GM19455 (cell line): ENCODE data around the gene TRPC6.
"Not testable (repeated sequence)": the region's sequence is repeated elsewhere in the genome, so short reads cannot be mapped to it uniquely, and the experiment has no call there.

Experiments
- ATAC-seq: cut with Tn5 transposase; IDR thresholded peaks from one replicate; pipeline ENCODE4 v1.9.1; 2021; ENCODE audit not compliant: unreplicated experiment

Gene TRPC6

GRCh38 chr11:101523193-101523592 lies 60.6 kb downstream of the TRPC6 start:
- no peak for ATAC-seq

- no peak for ATAC-seq
These were observed 62.0 kb downstream of the TRPC6 start for GRCh38 chr11:101521821-101522220.

- ATAC-seq: no peak
These were observed 67.3 kb downstream of the TRPC6 start for GRCh38 chr11:101516546-101516945.

- no peak for ATAC-seq
These were observed 72.7 kb downstream of the TRPC6 start for GRCh38 chr11:101511065-101511464.

- ATAC-seq: no peak
These were observed 73.2 kb downstream of the TRPC6 start for GRCh38 chr11:101510591-101510990.

DNA sequence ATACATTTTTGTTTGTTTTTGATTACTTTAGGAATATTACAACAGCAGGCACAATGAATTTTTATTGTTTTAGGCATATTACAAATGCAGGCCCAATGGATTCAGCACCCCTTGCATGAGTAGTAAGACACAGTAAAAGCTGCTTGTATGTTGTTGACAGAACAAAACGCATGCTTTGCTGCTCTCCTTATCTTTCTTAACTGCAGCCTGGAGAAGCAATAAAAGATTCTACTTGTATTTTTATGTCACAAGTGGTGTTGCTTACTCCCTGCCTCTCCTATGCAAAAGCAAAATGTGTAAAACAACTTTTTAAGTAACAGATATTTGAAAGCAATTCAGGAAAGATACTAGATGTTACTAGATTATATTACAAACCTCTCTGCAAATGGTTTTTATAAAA lies 73.9 kb downstream of the TRPC6 start:
- no peak for ATAC-seq

- no peak for ATAC-seq
These were observed 75.4 kb downstream of the TRPC6 start for GRCh38 chr11:101508370-101508769.

DNA sequence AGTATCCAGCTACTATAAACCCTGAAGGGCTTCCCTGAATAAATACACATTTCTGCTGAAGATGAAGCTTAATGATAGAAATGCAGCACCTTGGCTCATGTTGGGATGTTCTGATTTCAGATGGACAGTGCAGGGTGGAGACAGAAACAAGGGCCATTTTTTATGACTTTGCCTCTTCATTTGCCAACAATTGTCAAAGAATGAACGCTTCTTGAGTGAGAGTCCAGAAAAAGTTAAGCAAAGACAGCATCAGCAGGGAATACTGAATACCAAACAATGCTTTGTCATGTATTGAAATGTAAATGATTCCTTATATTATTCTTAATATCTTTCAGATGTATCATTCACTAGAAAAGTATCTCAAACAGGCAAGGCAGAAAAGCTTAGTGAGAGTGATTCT lies 84.9 kb downstream of the TRPC6 start:
- no peak for ATAC-seq

GRCh38 chr11:101497291-101497690 lies 86.5 kb downstream of the TRPC6 start:
- no peak for ATAC-seq

DNA sequence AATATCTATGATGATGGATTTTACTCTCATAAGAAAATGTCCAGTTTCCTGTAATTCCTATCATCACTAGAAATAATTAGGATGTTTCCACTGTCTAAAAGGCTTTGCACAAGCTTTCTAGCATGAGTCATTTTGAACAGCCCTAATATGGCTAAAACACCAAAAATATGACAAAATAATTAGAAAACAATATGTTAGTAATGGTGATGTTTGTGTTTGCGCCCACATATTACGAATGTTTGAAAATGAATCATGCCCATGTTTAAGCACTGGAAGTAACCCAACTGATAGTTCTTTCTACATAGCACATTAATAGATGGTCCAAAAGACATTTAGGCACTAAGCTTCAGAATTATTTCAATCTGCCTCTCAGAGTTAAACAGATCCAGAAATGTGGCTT lies 96.0 kb downstream of the TRPC6 start:
- ATAC-seq: no peak

DNA sequence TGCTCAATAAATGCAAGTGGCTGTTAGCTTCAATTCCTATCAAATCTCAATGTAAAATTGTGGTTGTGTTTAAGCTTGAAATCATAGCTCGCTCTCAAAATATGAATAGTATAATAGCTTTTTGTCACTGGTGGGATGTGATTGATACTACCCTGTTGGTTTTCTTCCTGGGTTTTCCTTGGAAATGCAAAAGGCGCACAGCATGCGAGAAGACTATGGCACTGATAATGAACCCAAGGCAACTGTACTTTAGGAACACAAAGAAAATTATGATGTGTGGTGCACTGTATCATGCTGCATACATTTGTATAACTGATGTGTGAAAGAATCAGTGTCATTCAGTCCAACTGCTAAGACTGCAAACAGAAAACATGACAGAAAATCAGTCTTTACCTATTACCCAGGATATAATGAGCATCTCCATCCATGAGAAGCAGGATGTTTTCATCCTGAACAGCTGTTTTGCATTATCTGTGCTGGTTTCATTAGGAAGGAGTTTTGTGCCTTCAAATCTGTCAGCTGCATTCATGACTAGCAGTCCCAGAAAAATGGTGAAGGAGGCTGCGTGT lies 101.2 kb downstream of the TRPC6 start:
- ATAC-seq: no peak

DNA sequence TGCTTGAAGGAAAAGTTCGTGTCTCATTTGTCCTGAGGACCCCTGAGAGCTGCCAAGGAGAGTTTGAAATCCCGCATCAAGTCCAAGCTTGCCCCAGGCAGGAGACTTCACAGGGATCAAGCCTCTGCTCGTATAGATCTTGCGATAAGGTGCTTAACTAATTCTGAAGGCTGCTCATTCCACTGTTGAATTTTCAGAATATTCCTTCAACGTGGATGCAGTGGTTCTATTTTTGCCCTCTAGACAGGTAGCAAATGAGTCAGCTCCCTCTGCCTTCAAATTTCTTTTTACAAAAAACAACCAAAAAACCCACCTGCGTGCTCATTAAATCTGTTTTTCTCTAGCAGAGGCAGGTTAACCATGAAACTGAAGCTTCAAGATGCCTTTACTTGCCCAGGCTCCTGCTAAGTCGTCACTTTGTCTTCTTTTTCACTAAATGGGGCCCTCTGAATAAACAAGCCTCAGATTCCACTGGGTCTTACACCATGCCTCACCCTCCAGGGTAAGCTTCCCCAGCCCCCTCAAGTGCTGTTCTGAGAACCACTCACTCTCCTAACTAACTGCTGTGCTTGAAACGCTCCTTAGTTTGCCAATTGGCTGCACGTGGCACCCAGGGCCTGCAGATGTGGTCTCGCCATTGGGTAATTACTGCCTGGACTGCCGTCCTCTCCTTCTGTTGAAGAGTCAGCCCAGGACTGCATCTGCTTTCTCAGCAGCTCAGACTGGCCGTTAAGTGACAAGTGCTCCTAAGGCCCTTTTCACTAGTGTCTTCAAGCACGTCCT lies 105.0 kb downstream of the TRPC6 start:
- ATAC-seq: no peak

DNA sequence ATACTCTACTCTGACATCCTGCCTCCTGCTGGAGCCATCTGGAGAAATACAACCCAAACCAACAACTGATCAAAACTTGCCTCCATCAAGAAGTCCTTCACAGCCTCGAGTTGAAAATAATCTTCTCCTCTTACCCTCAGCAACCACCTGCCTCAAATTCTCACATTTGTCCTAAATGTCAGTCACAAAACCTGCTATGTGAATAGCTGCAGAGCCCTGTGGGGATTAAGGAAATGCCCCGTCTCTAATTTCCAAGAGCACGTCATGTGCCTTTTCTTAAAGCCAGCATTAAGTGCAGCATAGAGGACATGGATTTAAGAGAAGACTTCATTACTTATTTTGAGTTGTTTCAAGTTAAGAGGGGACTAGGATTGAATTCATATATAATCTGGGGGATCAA lies 105.9 kb downstream of the TRPC6 start:
- ATAC-seq: no peak

- no peak for ATAC-seq
These were observed 107.6 kb downstream of the TRPC6 start for GRCh38 chr11:101476191-101476590.

DNA sequence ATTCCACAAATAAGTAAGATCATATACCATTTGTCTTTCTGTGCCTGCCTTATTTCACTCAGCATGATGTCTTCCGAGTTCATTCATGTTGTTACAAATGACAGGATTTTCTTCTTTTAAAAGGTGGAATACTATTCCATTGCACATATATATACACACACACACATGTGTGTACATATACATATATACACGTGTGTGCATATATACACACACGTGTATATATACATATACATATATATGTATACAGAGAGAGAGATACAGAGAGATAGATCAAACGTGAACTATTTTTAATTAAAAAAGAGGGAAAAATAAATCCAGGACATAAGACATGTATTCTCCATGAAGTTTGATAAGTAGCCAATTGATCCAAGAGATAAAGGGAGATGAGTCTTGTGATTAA lies 108.1 kb downstream of the TRPC6 start:
- ATAC-seq: no peak

DNA sequence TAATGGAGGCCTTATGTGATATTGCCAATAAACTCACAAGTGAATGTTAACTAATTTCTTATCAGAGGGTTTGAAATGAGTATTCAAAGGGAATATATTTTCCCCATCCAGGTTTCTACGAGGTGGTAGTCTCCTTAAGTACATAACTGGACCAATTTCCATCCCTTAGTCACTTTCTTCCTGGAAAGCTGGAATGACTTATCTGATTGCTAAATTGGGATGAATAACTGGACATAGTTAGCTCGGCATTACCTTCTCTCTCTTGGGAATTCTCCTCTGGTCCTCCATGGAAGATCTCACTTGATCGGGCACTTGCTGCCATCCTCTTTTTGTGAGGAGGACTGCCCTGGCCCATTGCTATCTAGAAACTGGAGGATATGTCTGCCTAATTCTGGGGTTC lies 109.1 kb downstream of the TRPC6 start:
- no peak for ATAC-seq

DNA sequence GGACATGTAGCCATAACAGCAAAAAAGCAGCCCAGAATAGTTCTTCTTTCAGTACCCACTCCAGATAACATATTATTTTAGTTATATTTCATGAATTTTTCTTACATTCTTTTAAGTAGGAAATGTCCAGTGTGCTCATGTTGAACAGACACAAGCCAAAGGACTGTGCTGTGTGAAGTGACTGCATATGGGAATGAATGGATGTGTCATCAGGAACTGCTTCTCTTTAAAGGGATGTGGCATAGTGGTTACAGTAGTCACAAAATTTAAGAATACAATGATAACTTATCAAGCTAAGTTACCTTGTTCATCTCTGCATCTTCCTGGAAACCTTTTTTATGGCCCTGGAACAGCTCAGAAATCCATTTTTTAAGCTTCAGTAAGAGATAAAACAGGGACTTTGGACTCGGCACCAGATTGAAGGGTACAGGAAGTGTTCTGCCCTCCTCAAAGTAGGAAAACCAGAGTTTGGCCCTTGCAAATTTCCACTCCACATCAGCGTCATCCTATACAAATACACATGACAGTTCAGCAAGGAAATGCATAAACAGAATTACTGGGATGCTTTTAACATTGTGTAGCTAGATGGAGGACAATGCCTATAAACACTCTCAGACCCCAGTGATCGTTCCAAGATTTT lies 112.8 kb downstream of the TRPC6 start:
- ATAC-seq: no peak

DNA sequence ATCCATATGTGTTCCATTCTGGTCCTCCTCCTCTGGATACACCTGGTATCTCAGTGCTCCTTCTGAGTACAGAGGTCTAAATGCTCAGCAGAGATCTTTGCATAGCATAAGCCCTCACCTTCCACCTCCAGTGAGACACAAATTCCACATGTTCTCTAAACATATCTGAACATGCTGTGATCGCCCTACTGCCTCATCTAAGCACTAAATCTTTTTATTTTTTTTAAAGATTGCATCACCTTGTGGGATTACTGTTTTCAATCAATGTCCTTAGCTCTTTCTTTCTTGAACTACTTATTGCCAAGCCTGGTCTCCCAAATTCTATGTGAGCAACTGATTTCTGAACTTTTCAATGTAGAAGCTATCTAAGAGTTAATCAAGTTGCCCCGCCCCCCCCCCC lies 113.4 kb downstream of the TRPC6 start:
- no peak for ATAC-seq

- ATAC-seq: no peak
These were observed 117.5 kb downstream of the TRPC6 start for GRCh38 chr11:101466352-101466751.

DNA sequence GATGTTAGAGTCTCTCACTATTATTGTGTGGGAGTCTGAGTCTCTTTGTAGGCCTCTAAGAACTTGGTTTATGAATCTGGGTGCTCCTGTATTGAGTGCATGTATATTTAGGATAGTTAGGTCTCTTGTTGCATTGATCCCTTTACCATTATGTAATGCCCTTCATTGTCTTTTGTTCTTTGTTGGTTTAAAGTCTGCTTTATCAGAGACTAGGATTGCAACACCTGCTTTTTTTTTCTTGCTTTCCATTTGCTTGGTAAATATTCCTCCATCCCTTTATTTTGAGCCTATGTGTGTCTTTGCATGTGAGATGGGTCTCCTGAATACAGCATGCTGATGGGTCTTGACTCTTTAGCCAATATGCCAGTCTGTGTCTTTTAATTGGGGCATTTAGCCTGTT lies 119.4 kb downstream of the TRPC6 start:
- not testable (repeated sequence) for ATAC-seq

GRCh38 chr11:101459020-101459419 lies 124.8 kb downstream of the TRPC6 start:
- ATAC-seq: no peak

DNA sequence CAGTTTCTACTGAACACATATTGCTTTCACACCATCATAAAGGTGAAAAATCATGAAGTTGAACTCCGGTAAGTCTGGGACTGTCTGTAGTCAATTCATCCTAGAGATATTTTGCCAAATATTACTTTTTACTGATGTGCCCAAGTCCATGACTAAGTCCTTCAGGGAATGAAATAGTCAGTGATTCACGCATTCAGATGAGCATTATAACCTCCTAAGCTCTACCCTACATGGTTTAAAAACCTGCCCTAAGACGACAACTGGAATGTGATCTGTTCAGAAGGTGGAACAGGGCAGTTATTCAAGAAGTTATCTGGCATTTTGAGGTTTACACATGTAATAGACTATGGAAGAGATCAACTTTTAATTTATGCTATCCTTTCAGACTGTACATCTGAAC lies 125.6 kb downstream of the TRPC6 start:
- no peak for ATAC-seq
